T47D (cell line): ENCODE measurements around the gene IWS1.

Experiments
- DNase-seq, 2 experiments: peaks; one replicate each; pipeline versions ENCODE4 v3.0.0 to v3.0.0-alpha.2; 2011 to 2012; ENCODE audit warnings: low read depth in 1 of 2, low spot score in 1 of 2
- JUND ChIP-seq: IDR thresholded peaks from 2 replicates; pipeline ENCODE4 v1.6.1; 2012; ENCODE audit warnings: low read depth
- in situ Hi-C: cut with HindIII; loops from 2 replicates; pipeline ENCODE4 v1.10.0; 2016; ENCODE audit warnings: low sequenced_read_pairs, low pct_unique_long_range_greater_than_20kb

Gene IWS1

GRCh38 chr2:127490283-127490682 is 36.0 kb downstream of the IWS1 start:
- TF ChIP-seq JUND, result no peak
- in situ Hi-C loops, result no loop called here
- no peak for DNase-seq

DNA sequence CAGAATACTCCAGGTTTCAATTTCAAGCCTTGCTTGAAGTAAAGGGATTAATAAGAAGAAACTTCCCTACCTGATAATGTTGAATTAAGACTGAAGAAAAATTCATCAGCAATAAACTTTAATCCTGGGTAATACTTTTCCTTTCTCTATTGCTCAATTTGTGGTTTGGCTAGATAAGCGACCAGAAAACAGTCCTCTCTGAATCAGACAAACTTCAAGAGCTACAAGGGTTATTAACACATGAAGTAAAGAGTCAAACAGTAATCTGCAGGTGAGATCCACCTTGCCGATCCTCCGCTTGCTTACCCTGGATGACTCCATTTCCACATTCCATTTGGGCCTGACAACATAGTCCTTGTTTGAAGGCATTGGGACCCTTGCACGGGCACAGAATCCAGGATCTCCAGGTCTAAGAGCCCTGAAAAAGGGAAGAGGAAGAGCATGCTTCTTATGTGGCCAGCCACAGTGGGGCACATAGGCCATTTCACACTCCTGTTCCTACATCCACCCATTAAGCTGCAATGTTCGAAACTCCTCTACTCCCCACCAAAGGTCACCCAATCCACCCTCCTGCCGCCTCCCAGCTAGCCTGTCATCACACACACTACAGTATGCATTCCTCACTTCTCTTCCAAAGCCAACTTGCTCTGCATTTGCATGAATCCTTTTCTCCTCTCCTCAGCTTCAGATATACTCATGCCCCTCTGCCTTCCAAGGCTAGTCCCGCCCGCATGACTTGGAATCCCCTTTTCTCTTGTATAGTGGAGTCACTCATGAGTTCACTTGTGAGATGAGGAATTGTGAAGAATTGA is 39.8 kb downstream of the IWS1 start:
- DNase-seq, result no peak
- in situ Hi-C loops, result no loop called here
- TF ChIP-seq JUND, result no peak

GRCh38 chr2:127485694-127486071 is 40.6 kb downstream of the IWS1 start:
- TF ChIP-seq JUND, result no peak
- in situ Hi-C loops, result no loop called here
- no peak for DNase-seq

- in situ Hi-C loops, result no loop called here
- TF ChIP-seq JUND, result no peak
- no peak for DNase-seq
These were observed 41.1 kb downstream of the IWS1 start for GRCh38 chr2:127485051-127485693.

- in situ Hi-C loops, result no loop called here
- no peak for TF ChIP-seq JUND
- DNase-seq, result no peak
These were observed 44.3 kb downstream of the IWS1 start for GRCh38 chr2:127482031-127482430.

DNA sequence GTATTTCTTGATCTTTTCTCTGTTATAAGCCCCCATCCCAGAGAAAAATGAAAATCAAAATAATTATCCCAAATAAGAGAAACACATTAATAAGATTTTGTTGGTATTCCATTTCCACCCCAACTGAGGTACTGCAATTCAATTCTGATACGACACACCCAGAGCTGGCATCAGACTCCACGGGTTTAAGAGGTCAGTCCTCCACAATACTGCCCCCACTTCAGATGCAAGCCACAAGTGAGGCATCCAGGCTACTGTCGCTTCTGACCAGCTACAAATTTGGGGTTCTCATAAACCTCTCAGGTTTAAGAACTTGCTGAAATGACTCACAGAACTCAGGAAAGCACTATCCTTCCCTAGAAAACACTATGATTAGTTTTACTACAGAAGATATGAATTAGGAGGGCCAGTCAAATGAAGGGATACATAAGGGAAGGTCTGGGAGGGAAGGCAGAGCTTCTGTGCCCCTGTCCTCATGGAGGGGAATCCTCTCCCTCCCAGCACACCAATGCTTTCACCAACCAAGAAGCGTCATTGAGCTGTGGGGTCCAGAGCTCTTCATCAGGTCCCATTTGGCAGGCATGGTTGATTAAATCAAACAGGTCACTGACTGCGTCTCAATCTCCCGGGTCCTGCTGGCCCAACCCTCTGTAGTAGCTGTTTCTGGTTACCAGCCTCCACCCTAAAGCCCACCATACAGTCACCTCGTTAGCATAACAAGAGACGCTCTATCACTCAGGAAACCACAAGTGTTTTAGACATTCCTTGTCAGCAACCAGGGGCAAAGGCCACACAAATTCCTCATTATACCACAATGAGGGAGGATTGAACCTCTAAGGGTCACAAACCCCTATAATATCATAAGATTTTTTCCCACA is 46.2 kb downstream of the IWS1 start:
- in situ Hi-C loops, result no loop called here
- no peak for TF ChIP-seq JUND
- no peak for DNase-seq

DNA sequence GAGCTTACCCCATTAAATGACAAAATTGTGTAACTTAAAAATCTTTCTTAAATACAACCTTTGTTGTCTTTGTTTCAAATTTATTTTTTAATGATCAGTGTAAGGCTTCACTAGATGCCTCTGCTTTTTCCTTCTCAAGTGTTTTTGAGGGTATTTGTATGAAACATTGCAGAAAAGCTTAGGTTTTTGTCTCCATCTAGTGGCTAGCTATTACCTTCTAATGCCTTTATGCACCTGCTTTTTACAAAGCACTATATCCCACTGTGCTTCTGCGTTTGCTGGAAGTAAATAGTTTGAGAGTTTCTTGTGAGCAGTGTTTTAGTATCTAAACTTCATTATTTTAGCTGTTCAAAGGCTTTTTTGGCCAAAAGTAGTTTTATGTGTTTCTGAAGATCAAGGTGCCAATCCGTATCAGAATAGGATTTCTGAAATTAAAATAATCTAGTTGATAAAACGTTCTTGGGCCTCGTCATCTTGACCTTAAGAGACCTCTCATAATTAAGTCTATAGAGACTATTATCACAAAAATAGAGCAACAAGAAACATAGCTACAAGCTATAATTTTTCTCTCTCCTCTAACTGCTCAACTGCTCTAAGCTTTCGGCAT is 47.0 kb downstream of the IWS1 start:
- TF ChIP-seq JUND, result no peak
- in situ Hi-C loops, result no loop called here
- DNase-seq, result peak; percentile 13 to 59

- DNase-seq, result no peak
These were observed 50.5 kb downstream of the IWS1 start for GRCh38 chr2:127475788-127476187.

GRCh38 chr2:127472268-127472667 is 54.0 kb downstream of the IWS1 start:
- no peak for DNase-seq
- TF ChIP-seq JUND, result no peak
- in situ Hi-C loops, result no loop called here

More at GRCh38 chr2:127475788-127476187, 50.5 kb downstream of the IWS1 start:
- no peak for TF ChIP-seq JUND
- in situ Hi-C loops, result no loop called here

- no peak for DNase-seq
- TF ChIP-seq JUND, result no peak
- in situ Hi-C loops, result no loop called here
These were observed 54.9 kb downstream of the IWS1 start for GRCh38 chr2:127471286-127471988.

DNA sequence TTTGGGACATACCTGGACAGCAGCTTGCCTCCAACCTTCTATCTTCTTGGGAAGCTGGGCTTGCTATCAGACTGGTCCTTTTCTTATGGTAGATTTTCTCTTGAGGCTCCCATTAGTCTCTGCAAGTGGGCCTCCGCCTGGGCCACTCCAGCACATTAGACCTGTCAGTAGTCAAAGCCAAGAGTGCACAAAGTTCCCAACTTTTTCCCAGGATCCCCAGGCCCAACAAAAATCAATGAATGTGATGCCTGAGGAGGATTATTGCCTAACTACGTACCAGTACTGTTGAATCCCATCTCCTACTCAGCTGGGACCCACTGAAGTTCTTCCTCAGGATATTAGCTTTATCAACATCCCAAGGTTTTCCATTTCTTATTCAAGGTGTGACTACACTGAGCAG is 56.3 kb downstream of the IWS1 start:
- no peak for TF ChIP-seq JUND
- in situ Hi-C loops, result no loop called here
- no peak for DNase-seq

DNA sequence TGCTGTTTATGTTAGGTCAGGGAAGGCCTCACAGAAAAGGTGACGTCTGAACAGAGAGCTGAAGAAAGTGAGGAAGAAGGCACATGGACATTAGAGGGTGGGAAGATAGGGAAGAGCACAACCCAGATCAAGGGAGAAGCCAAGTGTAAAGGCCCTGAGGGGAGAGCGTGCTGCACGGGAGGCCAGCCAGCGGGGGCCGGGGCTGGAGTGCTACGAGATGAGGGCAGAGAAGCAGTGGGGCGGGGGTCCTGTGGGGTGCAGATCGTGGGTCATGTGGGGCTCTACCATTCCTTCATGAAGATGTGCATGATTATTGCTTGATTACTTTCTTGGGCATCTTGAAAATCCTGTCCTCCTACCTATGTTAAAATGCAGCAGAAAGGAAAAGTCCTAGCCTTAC is 57.2 kb downstream of the IWS1 start:
- TF ChIP-seq JUND, result no peak
- in situ Hi-C loops, result no loop called here

More for the DNA sequence above, 57.2 kb downstream of the IWS1 start:
- no peak for DNase-seq
